Fibroblast of skin of right biceps (primary cell): ENCODE data around the gene C9orf72.
A peak's percentile ranks its signal among the peaks of the same experiment; 100 is the strongest.
"Not testable (repeated sequence)": the region's sequence is repeated elsewhere in the genome, so short reads cannot be mapped to it uniquely, and the experiment has no call there.

Experiments used
- DNase-seq: peaks from one replicate; pipeline ENCODE4 v3.0.0-alpha.2; 2013

The C9orf72 gene, protein sequence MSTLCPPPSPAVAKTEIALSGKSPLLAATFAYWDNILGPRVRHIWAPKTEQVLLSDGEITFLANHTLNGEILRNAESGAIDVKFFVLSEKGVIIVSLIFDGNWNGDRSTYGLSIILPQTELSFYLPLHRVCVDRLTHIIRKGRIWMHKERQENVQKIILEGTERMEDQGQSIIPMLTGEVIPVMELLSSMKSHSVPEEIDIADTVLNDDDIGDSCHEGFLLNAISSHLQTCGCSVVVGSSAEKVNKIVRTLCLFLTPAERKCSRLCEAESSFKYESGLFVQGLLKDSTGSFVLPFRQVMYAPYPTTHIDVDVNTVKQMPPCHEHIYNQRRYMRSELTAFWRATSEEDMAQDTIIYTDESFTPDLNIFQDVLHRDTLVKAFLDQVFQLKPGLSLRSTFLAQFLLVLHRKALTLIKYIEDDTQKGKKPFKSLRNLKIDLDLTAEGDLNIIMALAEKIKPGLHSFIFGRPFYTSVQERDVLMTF

DNA sequence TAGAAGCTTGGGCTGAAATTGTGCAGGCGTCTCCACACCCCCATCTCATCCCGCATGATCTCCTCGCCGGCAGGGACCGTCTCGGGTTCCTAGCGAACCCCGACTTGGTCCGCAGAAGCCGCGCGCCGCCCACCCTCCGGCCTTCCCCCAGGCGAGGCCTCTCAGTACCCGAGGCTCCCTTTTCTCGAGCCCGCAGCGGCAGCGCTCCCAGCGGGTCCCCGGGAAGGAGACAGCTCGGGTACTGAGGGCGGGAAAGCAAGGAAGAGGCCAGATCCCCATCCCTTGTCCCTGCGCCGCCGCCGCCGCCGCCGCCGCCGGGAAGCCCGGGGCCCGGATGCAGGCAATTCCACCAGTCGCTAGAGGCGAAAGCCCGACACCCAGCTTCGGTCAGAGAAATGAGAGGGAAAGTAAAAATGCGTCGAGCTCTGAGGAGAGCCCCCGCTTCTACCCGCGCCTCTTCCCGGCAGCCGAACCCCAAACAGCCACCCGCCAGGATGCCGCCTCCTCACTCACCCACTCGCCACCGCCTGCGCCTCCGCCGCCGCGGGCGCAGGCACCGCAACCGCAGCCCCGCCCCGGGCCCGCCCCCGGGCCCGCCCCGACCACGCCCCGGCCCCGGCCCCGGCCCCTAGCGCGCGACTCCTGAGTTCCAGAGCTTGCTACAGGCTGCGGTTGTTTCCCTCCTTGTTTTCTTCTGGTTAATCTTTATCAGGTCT lies at the start of gene C9orf72:
Gene C9orf72, minus strand, starts transcription at position 564 of the 716 bp plus-strand sequence. CDS start 6,361 bp downstream, outside the sequence.
- DNase-seq = peak; percentile 77

DNA sequence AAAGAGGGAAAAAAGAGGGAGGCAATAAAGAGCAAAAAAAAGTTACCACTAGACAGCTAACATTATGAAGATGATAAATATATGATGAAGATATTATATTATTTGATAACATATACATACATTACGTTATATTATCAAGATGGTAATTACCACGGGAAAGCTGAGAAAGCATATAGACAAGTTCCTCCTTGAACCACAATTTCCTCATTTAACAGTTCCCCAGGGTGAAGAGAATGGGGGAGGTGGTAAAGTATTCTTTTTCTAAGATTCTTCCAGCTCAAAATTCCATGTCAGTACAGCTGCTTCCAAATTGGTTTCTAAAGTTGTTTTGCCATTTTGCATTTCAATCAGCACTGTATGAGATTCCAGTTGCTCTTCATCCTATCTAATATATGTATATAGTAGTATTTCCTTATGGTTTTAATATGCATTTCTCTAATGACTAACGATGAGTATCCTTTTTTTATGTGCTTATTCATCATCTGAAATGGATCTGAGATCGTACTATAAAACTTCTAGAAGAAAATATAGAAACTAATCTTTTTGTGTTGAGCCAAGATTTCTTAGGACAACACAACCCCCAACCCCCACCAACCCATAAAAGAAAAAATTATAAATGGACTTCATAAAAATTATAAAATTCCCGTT lies 49.5 kb upstream of the C9orf72 start:
- no peak for DNase-seq

DNA sequence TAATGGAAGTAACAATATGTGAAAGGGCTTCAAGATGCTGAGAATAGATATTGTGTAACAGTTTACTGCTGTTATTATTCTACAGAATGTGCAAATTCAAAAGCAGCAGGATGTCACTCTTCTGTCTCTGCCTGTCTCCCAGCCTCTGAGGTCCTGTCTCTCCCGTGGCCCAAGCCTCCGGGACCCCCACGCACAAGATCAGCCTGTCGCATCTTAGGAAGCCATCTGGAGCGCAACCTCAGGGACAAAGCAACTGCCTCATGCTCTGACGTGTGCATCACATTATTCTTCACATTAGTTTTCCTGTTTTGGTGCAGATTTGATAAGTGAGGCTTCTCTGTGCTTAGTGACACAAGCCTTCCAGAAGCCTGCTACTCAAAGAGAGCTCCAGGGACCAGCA lies 46.5 kb upstream of the C9orf72 start:
- DNase-seq = no peak

DNA sequence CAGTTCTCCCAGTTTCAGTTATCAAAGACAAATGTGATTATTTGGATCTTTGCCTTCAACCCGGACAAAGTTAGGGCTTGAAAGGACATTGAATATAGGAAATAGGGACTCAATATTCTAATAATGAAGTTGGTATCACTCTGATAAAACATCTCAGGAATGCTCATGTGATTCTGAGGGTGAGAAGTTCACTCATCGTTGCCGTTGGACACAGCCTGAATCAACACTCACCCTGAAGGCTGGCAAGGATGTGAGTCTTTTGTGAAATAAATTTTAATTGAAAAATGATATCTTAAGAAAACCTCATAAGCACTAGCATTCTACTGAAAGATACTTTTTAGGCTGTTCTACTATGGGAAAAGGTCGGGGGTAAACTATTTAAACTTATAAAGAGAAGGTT lies 44.8 kb upstream of the C9orf72 start:
- DNase-seq = no peak

DNA sequence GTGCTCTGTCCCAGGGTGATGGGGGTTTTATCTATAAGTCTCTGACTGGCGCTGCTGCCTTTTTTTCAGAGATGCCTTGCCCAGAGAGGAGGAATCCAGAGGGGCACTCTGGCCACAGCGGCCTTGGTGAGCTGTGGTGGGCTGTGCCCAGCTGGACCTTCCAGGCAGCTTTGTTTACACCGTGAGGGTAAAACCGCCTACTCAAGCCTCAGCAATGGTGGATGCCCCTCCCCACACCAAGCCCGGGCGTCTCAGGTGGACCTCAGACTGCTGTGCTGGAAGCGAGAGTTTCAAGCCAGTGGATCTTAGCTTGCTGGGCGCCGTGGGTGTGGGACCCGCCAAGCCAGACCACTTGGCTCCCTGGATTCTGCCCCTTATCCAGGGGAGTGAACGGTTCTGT lies 41.3 kb upstream of the C9orf72 start:
- DNase-seq = no peak

DNA sequence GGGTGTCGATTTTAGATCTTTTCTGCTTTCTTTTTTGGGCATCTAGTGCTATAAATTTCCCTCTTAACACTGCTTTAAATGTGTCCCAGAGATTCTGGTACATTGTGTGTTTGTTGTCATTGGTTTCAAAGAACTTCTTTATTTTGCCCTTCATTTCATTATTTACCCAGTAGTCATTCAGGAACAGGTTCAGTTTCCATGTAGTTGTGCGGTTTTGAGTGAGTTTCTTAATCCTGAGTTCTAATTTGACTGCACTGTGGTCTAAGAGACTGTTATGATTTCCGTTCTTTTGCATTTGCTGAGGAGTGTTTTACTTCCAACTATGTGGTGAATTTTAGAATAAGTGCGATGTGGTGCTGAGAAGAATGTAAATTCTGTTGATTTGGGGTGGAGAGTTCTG lies 38.8 kb upstream of the C9orf72 start:
- not testable (repeated sequence) for DNase-seq

DNA sequence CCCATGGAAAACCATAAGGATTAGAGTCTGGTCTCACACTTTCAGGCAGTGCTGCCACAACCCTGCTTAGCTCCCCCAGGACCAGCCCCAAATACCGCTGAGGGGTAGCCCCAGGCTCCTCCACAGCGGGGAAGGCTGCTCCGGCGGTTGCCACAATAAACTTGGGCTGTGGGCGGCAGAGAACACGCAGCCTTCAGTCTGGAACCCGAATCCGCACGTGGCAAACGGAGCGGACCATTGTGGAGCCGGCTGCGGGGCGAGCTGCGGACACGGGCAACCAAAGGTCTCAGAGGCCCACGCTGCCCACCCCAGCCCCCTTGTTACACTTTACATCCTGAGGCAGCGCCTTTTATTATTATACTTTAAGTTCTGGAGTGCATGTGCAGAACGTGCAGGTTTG lies 37.3 kb upstream of the C9orf72 start:
- no peak for DNase-seq

DNA sequence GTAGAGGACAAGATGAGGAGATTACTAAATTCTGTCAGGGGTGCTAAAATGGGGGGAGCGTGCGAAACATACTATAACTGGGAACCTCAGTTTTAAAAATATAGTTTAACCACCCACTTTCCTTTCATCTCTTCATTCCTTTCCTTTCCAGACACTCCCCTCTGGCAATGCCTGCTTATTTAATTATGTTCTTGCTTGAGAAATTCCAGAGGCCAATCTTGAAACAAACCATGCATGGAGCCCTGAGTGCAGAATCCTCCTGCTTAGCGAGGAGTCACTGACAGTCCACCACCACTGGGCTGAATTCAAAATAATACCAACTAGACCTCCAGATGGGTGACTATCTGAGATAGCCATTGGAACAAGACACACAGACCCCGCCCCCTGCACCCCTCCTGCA lies 29.7 kb upstream of the C9orf72 start:
- DNase-seq = no peak

DNA sequence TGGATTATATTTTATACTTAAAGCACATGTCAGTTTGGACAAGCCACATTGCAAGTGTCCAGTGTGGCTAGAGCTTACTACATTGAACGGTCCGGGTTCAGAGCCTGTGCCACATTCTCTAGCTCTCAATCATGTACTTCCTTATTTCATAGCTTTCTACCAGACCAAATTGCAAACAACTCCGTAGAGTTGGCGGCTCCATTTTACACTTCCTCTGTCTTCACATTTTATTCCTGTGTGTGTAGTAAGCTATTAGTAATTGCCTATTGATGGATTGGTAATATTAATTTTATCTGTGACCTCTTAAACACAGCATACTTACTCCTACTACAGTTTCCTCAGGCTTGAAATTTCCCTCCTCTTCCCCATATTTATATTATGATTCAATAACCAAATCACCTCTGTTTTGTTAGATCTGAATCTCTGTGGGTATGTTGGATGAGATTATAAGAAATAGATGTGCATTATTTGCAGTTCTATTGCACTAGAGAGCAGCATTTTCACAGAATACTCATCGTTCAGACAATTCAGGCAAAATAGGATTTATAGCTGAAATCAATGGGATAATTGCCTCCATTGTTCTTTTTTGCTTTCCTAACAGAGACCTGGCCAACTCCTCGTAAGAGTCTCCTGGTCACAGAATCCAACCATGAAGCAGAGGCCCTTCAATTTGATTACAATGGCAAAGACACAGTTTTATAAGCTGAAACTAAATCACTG lies 29.0 kb upstream of the C9orf72 start:
- DNase-seq = no peak

DNA sequence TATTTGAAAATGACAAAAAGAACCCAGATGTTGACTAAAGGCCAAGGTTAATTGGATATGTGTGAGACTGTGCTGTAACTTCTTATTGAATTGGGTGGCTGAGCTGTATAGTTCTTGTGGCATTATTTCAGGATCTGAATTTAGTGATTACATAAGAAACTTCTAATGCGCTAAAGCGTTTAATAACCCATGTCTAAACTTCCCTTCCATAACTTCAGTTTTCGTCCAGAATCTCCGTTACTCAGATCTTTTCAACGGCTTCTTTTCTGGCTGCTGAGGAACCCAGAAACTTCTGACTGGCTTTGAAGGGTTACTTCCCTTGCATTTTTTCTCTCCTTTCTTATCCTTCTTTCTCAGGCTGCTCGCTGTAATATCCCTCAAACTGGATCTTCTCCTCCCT lies 28.1 kb upstream of the C9orf72 start:
- no peak for DNase-seq

DNA sequence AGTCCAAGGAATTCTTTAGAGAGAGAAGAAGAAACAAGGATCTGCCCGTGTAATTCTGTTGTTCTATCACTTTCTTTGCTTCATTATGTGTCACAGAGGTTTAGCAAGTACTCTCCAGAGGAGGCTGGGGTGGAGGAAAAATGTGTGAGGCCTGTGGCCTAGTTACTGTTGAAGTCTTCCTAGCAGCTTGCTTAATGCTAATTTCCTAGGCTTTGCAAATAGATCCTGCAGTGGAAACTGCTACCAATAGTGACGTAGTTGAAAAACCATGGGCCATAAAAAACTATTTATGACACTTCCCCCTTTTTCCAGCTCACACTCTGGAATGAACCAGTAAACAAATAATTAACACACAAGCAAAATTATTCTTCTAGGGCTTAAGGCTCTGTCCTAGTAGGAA lies 27.0 kb upstream of the C9orf72 start:
- DNase-seq = no peak

DNA sequence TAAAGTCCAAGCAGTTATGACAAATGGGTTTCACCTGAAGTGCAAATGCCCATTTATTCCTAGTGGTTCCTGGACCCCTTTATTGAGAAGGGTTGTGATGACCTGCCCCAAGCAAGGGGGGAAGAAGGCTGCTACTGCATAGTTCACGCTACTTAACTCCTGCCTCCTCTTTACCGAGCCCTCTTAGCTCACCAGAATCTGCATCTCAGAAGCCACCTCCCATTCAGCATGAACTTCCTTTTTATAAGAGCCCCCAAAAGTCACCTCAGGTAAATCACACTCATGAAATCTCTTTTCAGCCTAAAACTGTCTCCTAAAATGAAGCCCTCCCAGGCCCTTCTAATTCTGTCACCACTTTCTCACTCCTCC lies 26.6 kb upstream of the C9orf72 start:
- DNase-seq = no peak

DNA sequence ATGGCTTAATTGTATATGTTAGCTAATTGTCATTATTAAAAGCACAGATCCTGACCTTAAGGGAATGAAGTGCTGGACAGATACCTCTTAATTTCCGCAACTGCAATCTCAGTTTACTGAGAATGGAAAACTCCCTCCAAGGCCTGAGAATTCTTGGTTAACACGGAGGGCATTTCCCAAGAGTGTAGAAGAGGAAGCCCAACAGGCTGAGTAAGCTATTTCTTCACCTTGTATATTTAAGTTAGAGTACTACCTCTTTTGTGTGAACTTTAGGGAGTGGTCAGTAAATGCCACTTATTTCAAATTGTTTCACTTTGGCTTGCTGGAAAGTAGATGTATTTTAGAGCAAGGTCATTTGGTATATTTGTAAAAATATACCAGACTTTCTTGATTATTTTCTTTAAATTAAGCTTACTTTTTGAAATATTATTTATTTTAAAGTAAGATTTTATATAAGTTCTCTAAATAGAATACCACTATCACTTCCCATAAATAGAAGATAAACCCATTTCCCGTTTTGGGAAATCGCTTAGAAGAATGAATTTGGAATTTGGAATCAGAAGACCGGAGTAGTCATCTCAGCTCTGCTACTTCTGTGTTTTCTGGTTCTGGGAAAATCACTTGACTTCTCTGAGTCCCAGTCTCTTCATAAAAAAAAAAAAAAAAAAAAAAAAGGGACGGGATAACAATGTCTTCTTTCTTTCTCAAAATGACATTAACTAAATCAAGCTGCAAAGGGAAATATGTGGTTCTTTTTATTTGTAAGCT lies 26.0 kb upstream of the C9orf72 start:
- DNase-seq = no peak

DNA sequence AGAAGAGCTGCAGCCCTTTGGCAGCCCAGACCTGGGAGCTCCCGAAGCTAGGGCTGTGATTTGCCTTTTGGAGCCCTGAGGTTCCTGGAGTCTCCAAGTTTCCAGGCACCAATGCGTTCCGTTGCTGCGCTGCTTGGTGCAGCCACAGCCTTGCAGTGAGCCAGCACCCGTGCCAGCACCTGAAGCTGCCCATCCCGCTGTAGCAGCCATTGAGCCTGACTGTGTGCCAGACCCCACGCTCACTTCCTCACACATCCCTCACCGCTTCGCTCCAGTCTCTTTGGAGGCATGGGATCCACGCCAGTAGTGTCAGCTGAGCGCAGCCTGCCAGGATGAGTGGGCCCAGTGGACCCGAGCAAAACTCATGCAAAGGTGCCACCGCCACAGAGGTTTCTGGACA lies 22.5 kb upstream of the C9orf72 start:
- DNase-seq = no peak

DNA sequence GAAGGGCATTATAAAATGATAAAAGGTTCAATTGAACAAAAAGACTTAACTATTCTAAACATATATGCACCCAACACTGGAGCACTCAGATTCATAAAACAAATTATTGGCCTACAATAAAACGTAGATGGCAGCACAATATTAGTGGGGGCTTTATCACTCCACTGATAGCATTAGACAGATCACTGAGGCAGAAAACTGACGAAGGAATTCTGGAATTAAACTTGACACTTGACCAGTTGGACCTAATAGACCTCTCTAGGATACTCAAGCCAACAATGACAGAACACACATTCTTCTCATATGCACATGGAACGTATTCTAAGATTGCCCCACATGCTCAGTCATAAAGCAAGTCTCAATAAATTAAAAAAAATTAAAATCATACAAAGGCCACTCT lies 18.4 kb upstream of the C9orf72 start:
- DNase-seq = no peak

DNA sequence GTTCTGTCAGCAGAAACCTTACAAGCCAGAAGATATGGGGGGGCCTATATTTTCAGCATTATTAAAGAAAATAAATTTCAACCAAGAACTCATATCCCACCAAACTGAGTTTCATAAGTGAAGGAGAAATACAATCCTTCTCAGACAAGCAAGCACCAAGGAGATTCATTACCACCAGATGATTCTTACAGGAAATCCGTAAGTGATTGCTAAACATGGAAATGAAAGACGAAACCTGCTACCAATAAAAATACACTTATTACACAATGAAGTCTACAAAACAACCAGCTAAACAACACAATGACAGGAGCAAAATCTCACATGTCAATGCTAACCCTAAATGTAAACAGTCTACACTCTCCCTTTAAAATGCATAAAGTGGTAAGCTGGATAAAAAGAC lies 17.8 kb upstream of the C9orf72 start:
- DNase-seq = no peak

DNA sequence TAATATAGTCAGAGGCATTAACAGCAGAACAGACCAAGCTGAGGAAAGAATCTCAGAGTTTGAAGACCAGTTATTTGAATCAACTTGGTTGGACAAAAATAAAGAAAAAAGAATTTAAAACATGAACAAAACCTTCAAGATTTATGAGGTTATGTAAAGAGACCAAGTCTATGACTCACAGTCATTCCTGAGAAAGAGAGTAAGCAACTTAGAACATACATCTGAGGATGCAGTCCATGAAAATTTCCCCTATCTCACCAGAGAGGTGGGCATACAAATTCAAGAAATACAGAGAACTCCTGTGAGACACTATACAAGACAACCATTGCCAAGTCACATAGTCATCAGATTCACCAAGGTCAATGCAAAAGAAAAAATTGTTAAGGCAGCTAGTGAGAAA lies 17.4 kb upstream of the C9orf72 start:
- peak; percentile 25 for DNase-seq

DNA sequence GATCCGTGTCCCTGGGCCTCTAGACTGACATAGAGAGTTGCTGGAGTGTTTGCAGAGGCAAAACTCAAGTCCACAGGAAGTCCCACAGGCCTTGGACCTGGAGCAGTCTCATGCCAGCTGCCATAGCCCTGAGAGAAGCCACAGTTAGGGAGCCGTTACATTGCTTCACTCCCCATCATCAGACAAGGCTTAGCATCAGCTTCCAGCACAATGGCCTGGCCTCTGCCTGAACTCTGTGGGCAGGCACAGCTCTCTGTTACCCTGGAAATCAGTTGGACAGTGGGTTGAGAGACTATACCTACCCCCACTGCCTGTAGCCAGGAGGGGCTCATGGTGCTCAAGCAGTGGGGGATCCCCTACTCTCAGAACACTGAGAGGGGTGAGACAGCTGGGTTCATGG lies 16.2 kb upstream of the C9orf72 start:
- no peak for DNase-seq

DNA sequence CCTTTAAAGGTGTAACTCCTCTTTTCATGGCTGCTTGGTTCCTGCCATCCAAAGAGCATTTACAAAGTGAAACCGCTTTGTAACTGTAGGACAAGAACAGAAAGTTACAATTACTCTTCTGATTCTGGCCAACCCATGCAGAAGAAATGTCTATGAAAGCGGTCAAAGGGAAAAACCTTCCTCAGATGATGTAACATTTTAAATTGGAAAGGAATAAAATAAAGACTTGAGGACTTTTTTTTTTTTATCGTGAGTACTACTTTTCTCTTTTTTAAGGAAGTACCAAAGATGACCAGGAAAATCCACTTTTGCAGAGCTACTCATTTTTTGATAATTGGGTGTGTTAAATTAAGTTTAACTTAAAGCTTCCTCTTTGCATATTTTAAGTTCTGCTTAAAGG lies 13.0 kb upstream of the C9orf72 start:
- no peak for DNase-seq

DNA sequence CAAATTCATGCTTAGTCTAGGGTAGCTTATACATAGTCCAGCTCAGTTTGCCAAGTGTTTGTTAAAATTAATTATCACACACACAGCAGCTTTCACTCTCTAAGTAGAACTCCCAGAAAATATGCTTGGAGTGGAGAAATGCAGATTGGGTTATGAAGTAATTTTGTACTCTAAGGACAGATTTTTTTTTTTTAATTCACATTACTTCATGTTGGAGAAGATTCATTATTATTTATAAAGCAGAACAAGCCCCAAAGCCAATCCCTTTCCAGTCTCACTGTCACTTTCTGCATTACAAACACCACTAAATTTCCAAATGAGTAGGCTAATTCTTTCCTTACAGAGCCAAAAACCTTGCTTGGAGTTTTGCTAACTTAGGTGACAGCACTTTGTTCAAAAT lies 11.7 kb upstream of the C9orf72 start:
- DNase-seq = no peak

DNA sequence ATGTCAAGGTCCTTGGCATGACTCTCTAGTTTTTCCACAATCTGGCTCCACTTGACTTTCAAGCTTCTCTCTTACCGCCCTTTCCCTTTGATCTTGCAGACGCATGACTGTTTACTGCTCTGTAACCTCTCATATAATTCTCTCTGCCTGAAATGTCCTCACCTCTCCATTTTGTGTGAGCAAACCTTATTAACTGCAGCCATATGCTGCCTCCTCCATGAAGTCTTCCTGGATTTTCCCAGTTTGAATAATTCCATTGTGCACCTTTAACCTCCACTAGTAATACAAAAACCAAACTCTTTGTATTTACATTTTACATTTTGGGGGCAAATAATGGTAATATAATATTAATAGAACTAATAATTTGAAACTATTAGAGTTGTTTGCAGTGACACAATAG lies 9.5 kb upstream of the C9orf72 start:
- no peak for DNase-seq

DNA sequence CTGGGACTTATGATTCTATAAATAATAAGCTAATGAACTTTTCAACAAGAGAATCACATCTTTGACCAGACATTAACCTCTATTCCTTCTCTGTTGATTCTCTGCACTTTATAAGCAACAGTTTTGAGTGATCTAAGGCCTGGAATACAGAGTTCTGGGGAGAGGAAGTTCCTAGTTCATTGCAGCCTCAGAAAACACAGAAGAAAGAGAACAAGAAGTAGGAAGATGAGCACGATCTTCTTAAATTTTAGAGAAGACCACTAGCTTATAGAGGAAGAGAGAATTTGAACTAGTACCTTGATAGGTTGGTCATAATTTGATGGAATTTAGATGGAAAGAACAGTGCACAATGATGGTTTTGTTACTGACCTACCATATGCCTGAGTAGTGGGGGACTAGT lies 8.5 kb upstream of the C9orf72 start:
- no peak for DNase-seq
